H9 (cell line): ENCODE results near the gene TBC1D22A. TPM values are rescaled to one million over a fixed set of nuclear protein-coding genes. Genes with fewer than 3 reads are reported as not detected.

Experiments
- DNase-seq: peaks from one replicate; pipeline ENCODE4 v3.0.0-alpha.2; 2017
- H2AFZ ChIP-seq: one replicate; pipeline ENCODE4 v1.6.1; 2013; ENCODE audit warnings: mild to moderate bottlenecking, low read length, control low read depth, moderate library complexity
- H2AK5ac ChIP-seq: 2 replicates; pipeline ENCODE4 v1.6.1; 2013; ENCODE audit warnings: low read length, control low read depth, mixed read lengths; ENCODE audit not compliant: insufficient read length
- H2BK120ac ChIP-seq: one replicate; pipeline ENCODE4 v1.6.1; 2013; ENCODE audit warnings: low read depth, mild to moderate bottlenecking, low read length, control low read depth, inconsistent platforms; ENCODE audit not compliant: poor library complexity, severe bottlenecking
- H2BK12ac ChIP-seq: 2 replicates; pipeline ENCODE4 v1.6.1; 2013; ENCODE audit warnings: low read length, control low read depth, mixed read lengths, low read depth; ENCODE audit not compliant: insufficient read length
- H2BK15ac ChIP-seq: 2 replicates; pipeline ENCODE4 v1.6.1; 2013; ENCODE audit warnings: low read depth, low read length, control low read depth
- H2BK20ac ChIP-seq: one replicate; pipeline ENCODE4 v1.6.1; 2013; ENCODE audit warnings: low read depth, mild to moderate bottlenecking, low read length, control low read depth, inconsistent platforms; ENCODE audit not compliant: poor library complexity, severe bottlenecking
- H2BK5ac ChIP-seq: 2 replicates; pipeline ENCODE4 v1.6.1; 2013; ENCODE audit warnings: low read length, control low read depth, mixed read lengths; ENCODE audit not compliant: insufficient read length
- H3K14ac ChIP-seq: 2 replicates; pipeline ENCODE4 v1.6.1; 2013; ENCODE audit warnings: low read length, control low read depth; ENCODE audit not compliant: insufficient read depth
- H3K18ac ChIP-seq: 2 replicates; pipeline ENCODE4 v1.6.1; 2013; ENCODE audit warnings: low read depth, mild to moderate bottlenecking, mixed read lengths, low read length, control low read depth; ENCODE audit not compliant: insufficient read length
- H3K23ac ChIP-seq: 2 replicates; pipeline ENCODE4 v1.6.1; 2013; ENCODE audit warnings: low read length, control low read depth, mixed read lengths, low read depth; ENCODE audit not compliant: insufficient read length
- H3K23me2 ChIP-seq: 2 replicates; pipeline ENCODE4 v1.6.1; 2013; ENCODE audit warnings: low read depth, mild to moderate bottlenecking, mixed read lengths, low read length, control low read depth; ENCODE audit not compliant: insufficient read length, poor library complexity, severe bottlenecking
- H3K27ac ChIP-seq: 2 replicates; pipeline ENCODE4 v1.5.1; 2013; ENCODE audit warnings: low read length, control low read depth, mixed read lengths, low read depth; ENCODE audit not compliant: insufficient read length
- H3K27me3 ChIP-seq: 2 replicates; pipeline ENCODE4 v1.6.1; 2013; ENCODE audit warnings: low read length, control low read depth, inconsistent platforms; ENCODE audit not compliant: insufficient read depth
- H3K4ac ChIP-seq: 2 replicates; pipeline ENCODE4 v1.6.1; 2013; ENCODE audit warnings: low read depth, mild to moderate bottlenecking, control low read depth, inconsistent platforms, low read length, moderate library complexity
- H3K4me1 ChIP-seq: 2 replicates; pipeline ENCODE4 v1.6.1; 2013; ENCODE audit warnings: low read length, control low read depth, inconsistent platforms; ENCODE audit not compliant: insufficient read depth
- H3K4me2 ChIP-seq: 2 replicates; pipeline ENCODE4 v1.6.1; 2013; ENCODE audit warnings: low read length, control low read depth, mixed read lengths; ENCODE audit not compliant: insufficient read length, insufficient read depth
- H3K56ac ChIP-seq: 2 replicates; pipeline ENCODE4 v1.6.1; 2013; ENCODE audit warnings: low read depth, mild to moderate bottlenecking, mixed read lengths, low read length, control low read depth; ENCODE audit not compliant: insufficient read length
- H3K79me1 ChIP-seq: 2 replicates; pipeline ENCODE4 v1.6.1; 2013; ENCODE audit warnings: low read depth, mild to moderate bottlenecking, moderate library complexity, low read length, control low read depth, inconsistent platforms; ENCODE audit not compliant: insufficient read depth, poor library complexity, severe bottlenecking
- H3K79me2 ChIP-seq: 2 replicates; pipeline ENCODE4 v1.6.1; 2013; ENCODE audit warnings: low read length, control low read depth, inconsistent platforms; ENCODE audit not compliant: insufficient read depth
- H3K9ac ChIP-seq: 2 replicates; pipeline ENCODE4 v1.6.1; 2013; ENCODE audit warnings: low read length, control low read depth, mixed read lengths; ENCODE audit not compliant: insufficient read length; ENCODE audit errors: extremely low read depth
- H3K9me3 ChIP-seq: one replicate; pipeline ENCODE4 v1.6.1; 2013; ENCODE audit warnings: low read depth, low read length, inconsistent platforms; ENCODE audit not compliant: control insufficient read depth
- H3T11ph ChIP-seq: one replicate; pipeline ENCODE4 v1.6.1; 2013; ENCODE audit warnings: mild to moderate bottlenecking, low read length, control low read depth, inconsistent platforms
- H4K20me1 ChIP-seq: one replicate; pipeline ENCODE4 v1.6.1; 2013; ENCODE audit not compliant: control insufficient read depth, insufficient read length, insufficient read depth
- H4K5ac ChIP-seq: 2 replicates; pipeline ENCODE4 v1.6.1; 2013; ENCODE audit warnings: low read depth, mild to moderate bottlenecking, mixed read lengths, low read length, control low read depth; ENCODE audit not compliant: insufficient read length
- H4K8ac ChIP-seq: replicated peaks from 2 replicates; pipeline ENCODE4 v1.6.1; 2013; ENCODE audit warnings: low read length, control low read depth, mixed read lengths, low read depth; ENCODE audit not compliant: insufficient read length
- H4K91ac ChIP-seq: 2 replicates; pipeline ENCODE4 v1.6.1; 2013; ENCODE audit warnings: low read depth, mild to moderate bottlenecking, moderate library complexity, mixed read lengths, low read length, control low read depth; ENCODE audit not compliant: insufficient read length
- H3K27ac Mint-ChIP-seq, 3 experiments: 2 replicates in 2 of 3; 3 replicates in 1 of 3; pipeline ENCODE4 v1.8.0; 2020 to 2021; ENCODE audit warnings: mixed read lengths in 3 of 3, mild to moderate bottlenecking in 1 of 3, moderate library complexity in 1 of 3
- H3K27me3 Mint-ChIP-seq: 2 replicates; pipeline ENCODE4 v1.8.0; 2021; ENCODE audit warnings: low read depth, mild to moderate bottlenecking, moderate library complexity, mixed read lengths
- H3K36me3 Mint-ChIP-seq, 3 experiments: 2 replicates in 2 of 3; 3 replicates in 1 of 3; pipeline ENCODE4 v1.8.0; 2020 to 2021; ENCODE audit warnings: low read depth in 3 of 3, mixed read lengths in 3 of 3; ENCODE audit not compliant: insufficient read depth in 1 of 3
- H3K4me1 Mint-ChIP-seq, 2 experiments: 2 replicates each; pipeline ENCODE4 v1.8.0; 2020; ENCODE audit warnings: mixed read lengths in 2 of 2
- H3K4me3 Mint-ChIP-seq, 2 experiments: 2 replicates in 1 of 2; 3 replicates in 1 of 2; pipeline ENCODE4 v1.8.0; 2020 to 2021; ENCODE audit warnings: mild to moderate bottlenecking in 2 of 2, mixed read lengths in 2 of 2, moderate library complexity in 1 of 2
- H3K9me3 Mint-ChIP-seq, 2 experiments: 2 replicates in 1 of 2; 3 replicates in 1 of 2; pipeline ENCODE4 v1.8.0; 2020; ENCODE audit warnings: mild to moderate bottlenecking in 2 of 2, mixed read lengths in 2 of 2, moderate library complexity in 1 of 2
- CTCF ChIP-seq: fragments of 200-600 bp; sonication (generic); conservative IDR thresholded peaks from 3 replicates; pipeline ENCODE4 v1.8.0; 2021; ENCODE audit warnings: antibody characterized with exemption, mild to moderate bottlenecking
- WGBS: extraction: QIAGEN DNeasy Blood & Tissue Kit; methylation state at CpG from one replicate; pipeline ENCODE4 v1.1.7; 2013; ENCODE audit warnings: missing lambda C conversion rate, low lambda C conversion rate, mixed read lengths; ENCODE audit not compliant: insufficient read length; ENCODE audit errors: extremely low coverage; 5-methylcytosine and 5-hydroxymethylcytosine counted together
- total RNA-seq: library from RNA; stranded (reverse); gene quantifications from 2 replicates; pipeline ENCODE4 v1.2.1, GENCODE V29; 2021

TBC1D22A gene
- total RNA-seq, 1 experiment from 2014 or later = 20.8 TPM

DNA sequence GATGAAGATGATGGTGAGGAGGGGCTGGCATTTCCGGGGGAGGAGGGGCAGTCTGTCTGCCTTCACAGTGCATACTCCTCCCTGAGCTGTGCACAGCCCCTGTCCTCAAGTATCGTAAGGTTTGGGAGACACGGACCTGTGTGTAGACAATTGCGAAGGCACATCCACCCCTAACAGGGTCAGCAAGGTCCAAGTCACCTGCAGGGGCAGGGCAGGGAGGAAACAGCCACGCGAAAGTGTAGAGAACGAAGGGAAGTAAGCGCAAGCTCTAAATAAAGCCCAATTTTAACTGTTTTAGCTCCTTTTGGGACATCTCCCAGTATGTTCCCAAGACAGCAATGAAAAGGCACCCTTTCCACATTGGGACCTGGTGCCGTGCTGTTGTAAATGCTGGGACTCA is 448.2 kb downstream of the TBC1D22A start:
- H3K4me1 ChIP-seq = no peaks in the 10 kb centered on the region
- no peak for DNase-seq
- H3K9me3 ChIP-seq = peaks cover 63% of the 10 kb centered on the region
- no peaks in the 10 kb centered on the region for H3K79me2 ChIP-seq
- H3K79me1 ChIP-seq = no peaks in the 10 kb centered on the region
- TF ChIP-seq CTCF = no peak
- H3K27me3 ChIP-seq = no peaks in the 10 kb centered on the region
- Mint-ChIP-seq H3K27ac (no peak overlapping the region), H3K4me1 (no peaks in the 10 kb centered on the region), H3K4me3 (no peak overlapping the region), H3K36me3 (peaks cover 8 to 45% (median 32%) of the 10 kb centered on the region in 3 experiments), H3K9me3 (peaks cover 64 to 99% of the 10 kb centered on the region in 2 experiments), H3K27me3 (peaks cover 9% of the 10 kb centered on the region)
- no peak overlapping the region for H3K27ac ChIP-seq
- H2AFZ ChIP-seq = no peak overlapping the region
- no peak overlapping the region for H3K9ac ChIP-seq
- H2BK20ac ChIP-seq = no peak overlapping the region
- H3K23me2 ChIP-seq = no peaks in the 10 kb centered on the region
- H2BK15ac ChIP-seq = no peak overlapping the region
- no peak overlapping the region for H2BK5ac ChIP-seq
- no peak overlapping the region for H4K8ac ChIP-seq
- no peak overlapping the region for H3K4me2 ChIP-seq
- no peak overlapping the region for H2BK12ac ChIP-seq
- H3K56ac ChIP-seq = no peak overlapping the region
- H2AK5ac ChIP-seq = no peak overlapping the region
- no peak overlapping the region for H4K91ac ChIP-seq
- no peak overlapping the region for H2BK120ac ChIP-seq
- H3T11ph ChIP-seq = no peak overlapping the region
- no peak overlapping the region for H4K5ac ChIP-seq
- H3K23ac ChIP-seq = no peak overlapping the region
- no peak overlapping the region for H3K18ac ChIP-seq
- H3K4ac ChIP-seq = no peak overlapping the region
- WGBS = no CpG with 5 or more reads among the region's 9 CpGs
- no peak overlapping the region for H3K14ac ChIP-seq
- no peaks in the 10 kb centered on the region for H4K20me1 ChIP-seq
